Mucosa of rectum (tissue), 2 donors: ENCODE data around the gene XPO6.

Experiments used
- H3K27ac ChIP-seq, 2 donors: one replicate each; pipeline ENCODE4 v1.7.0; 2013; ENCODE audit warnings: inconsistent platforms in 2 of 2, low read depth in 2 of 2, low read length in 2 of 2
- H3K27me3 ChIP-seq, 2 donors: one replicate each; pipeline ENCODE4 v1.7.0; 2013; ENCODE audit warnings: low read length in 2 of 2; ENCODE audit not compliant: control insufficient read depth in 2 of 2, insufficient read depth in 2 of 2
- H3K36me3 ChIP-seq, 2 donors: one replicate each; pipeline ENCODE4 v1.7.0; 2013; ENCODE audit warnings: low read length in 2 of 2; ENCODE audit not compliant: control insufficient read depth in 2 of 2, insufficient read depth in 2 of 2
- H3K4me1 ChIP-seq, 2 donors: one replicate each; pipeline ENCODE4 v1.7.0; 2013; ENCODE audit warnings: low read length in 2 of 2, mild to moderate bottlenecking in 1 of 2; ENCODE audit not compliant: control insufficient read depth in 2 of 2, insufficient read depth in 2 of 2
- H3K4me3 ChIP-seq, 2 donors: one replicate each; pipeline ENCODE4 v1.7.0; 2013; ENCODE audit warnings: low read length in 2 of 2
- H3K9ac ChIP-seq, 2 donors: one replicate each; pipeline ENCODE4 v1.7.0; 2013; ENCODE audit warnings: low read length in 2 of 2, low read depth in 1 of 2, mild to moderate bottlenecking in 1 of 2
- H3K9me3 ChIP-seq, 2 donors: one replicate each; pipeline ENCODE4 v1.7.0; 2013; ENCODE audit warnings: low read length in 2 of 2; ENCODE audit not compliant: control insufficient read depth in 2 of 2
- donor health status: healthy.
- donor health status: Normal muscosa, but diverticular disease.

XPO6 gene

DNA sequence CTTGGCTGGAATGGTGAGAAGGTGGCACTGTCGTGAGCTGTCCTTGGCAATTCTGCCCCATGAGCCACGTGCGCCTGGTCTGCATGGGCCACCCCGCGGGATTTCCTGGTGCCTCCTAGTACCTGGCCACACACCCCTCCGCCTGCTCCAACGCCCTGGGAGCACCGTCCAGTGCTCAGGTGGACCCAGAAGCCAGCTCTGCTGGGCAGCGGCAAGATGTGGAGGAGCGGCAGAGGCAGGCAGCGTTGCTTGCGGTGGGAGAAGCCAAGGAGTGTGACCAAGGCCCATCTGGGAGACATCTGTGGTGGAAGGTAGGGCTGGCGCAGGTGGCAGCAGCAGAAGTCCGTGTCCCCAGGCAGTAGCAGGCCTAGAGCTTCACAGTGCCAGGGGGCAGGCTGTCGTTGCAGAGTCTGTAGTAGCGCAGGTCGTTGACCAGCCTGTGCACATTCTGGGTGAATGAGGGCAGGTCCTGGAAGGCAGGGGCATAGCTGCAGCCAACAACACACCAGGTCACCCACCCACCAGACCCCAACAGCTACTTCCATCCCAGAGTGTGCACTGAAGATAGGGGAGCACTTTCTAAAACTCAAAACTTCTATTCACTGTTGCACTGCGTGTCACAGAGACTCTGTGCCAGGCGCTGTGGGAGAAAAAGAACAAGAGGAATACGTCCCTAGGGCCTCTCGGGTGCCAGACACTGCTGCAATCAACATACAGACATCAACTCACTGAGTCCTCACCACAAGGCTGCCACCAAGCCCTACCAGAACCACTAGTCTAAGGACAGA lies 113.4 kb downstream of the XPO6 start:
- Histone ChIP-seq H3K4me1 (no peaks in the 10 kb centered on the region), H3K9ac (no peak overlapping the region), H3K27me3 (no peaks in the 10 kb centered on the region), H3K9me3 (no peaks in the 10 kb centered on the region), H3K36me3 (peaks cover 56 to 59% of the 10 kb centered on the region in 2 donors), H3K27ac (no peak overlapping the region), H3K4me3 (no peak overlapping the region)

DNA sequence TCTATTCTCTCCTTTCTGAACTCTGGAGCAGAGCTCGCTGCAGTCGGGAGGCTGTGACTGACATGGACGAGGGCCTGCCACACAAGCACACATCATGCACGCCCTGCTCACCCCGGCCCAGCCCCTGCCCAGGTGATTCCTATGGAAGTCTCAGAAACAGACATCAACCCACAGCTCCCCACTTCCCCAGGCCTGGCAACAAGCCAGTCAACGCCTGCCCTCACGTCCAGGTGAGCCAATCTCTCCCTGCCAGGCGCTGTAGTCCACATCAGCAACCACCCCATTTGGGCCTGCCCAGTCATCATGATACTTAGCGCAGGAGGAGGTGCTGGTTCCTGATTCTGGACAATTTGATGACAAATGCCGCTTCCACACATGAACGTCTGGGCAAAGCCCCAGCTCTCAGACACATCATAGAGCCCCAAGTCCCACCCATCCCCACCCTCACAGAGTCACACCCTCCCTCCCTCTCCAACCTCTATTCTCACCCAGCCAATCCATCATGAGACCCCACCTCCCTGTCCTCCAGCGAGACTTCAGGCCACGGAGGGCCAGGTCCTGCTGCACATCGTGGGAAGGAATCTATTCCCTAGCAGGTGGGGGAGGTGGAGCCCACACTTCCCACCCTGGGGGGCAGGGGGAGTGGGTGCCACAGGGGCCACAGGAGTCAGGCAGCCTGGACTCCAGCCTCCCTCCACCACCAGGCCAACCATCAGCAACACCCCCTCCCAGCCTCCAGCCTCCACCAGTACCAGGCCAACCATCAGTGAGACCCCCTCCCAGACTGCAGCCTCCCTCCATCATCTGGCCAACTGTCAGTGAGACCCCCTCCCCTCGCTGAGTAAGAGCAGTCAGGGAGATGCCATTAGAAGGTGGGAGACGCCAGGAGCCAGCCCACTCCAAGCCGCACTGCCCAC lies 114.5 kb downstream of the XPO6 start:
- no peak overlapping the region for H3K4me3 ChIP-seq
- no peaks in the 10 kb centered on the region for H3K9me3 ChIP-seq
- no peaks in the 10 kb centered on the region for H3K27me3 ChIP-seq
- no peak overlapping the region for H3K27ac ChIP-seq
- H3K9ac ChIP-seq: no peak overlapping the region
- H3K4me1 ChIP-seq: no peaks in the 10 kb centered on the region
- peaks cover 45 to 49% of the 10 kb centered on the region in 2 donors for H3K36me3 ChIP-seq

DNA sequence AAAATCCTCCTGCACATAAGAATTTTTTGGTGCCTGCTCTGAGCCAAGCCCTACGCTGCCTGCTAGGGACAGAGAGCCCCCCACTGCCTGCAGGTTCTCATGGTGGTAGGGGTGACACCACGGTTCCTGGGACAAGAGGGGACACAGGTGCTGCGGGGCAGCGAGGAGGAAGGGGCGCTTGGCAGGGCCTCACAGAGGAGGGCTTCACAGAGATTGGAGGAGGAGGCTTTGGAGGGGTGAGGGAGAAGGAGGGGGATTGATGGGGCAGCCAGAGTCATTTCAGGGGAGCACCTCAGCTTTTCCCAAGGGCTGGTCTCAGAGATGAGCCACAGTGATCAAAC lies 118.4 kb downstream of the XPO6 start:
- H3K4me3 ChIP-seq: no peak overlapping the region
- no peak overlapping the region for H3K9ac ChIP-seq
- H3K36me3 ChIP-seq: peaks cover 15 to 18% of the 10 kb centered on the region in 2 donors
- no peaks in the 10 kb centered on the region for H3K4me1 ChIP-seq
- no peaks in the 10 kb centered on the region for H3K27me3 ChIP-seq
- no peak overlapping the region for H3K27ac ChIP-seq
- no peaks in the 10 kb centered on the region for H3K9me3 ChIP-seq

DNA sequence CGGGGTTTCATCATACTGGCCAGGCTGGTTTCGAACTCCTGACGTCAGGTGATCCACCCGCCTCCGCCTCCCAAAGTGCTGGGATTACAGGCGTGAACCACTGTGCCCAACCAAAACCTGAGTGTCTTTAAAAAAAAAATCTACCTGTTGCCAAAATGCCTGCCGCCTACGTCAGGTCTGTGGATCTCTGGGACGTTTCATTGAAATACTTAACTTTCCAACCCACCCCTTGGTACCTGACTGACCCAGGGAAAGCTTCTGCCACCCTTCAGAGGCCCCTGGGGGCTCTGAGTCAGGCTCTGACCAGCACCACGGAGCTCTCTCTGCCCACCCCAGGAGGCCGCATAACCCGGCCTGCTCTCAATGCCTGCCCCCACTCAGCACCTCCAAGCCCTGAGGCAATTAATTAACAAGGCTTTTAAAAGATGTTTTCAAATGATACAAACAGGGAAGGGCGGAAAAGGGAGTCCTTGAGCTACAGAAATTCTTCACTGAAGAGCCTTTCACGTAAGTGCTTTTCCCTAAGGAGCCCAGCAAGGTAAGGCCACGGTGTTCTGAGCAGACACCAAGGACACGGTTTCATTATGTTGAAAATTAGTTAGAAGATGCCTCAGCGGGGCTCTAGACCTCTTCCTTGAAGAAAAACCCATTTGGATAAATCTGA lies 118.9 kb downstream of the XPO6 start:
- Histone ChIP-seq H3K27ac (no peak overlapping the region), H3K9ac (no peak overlapping the region), H3K4me3 (no peak overlapping the region), H3K27me3 (no peaks in the 10 kb centered on the region), H3K4me1 (no peaks in the 10 kb centered on the region), H3K9me3 (no peaks in the 10 kb centered on the region), H3K36me3 (peaks cover 10 to 13% of the 10 kb centered on the region in 2 donors)

DNA sequence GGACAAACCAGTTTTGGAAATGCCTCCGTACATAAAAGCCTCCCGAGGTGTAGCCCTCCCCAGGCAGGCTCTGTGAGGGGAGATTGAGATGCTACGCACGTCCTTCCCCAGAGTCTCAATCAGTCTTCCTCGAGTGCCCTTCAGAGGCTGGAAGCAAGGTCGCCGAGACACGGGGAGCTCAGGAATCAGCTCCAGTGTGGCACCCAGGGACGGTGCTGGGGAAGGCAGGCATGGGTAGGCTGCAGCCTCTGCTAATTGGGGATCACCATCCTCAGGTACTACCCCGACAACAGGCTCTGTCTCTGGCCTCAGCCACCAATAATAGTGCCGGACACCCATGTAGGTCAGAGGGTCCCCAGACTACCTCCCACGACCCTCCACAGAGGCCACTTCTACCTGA lies 120.1 kb downstream of the XPO6 start:
- Histone ChIP-seq H3K27ac (no peak overlapping the region), H3K4me3 (no peak overlapping the region), H3K9ac (no peak overlapping the region)

DNA sequence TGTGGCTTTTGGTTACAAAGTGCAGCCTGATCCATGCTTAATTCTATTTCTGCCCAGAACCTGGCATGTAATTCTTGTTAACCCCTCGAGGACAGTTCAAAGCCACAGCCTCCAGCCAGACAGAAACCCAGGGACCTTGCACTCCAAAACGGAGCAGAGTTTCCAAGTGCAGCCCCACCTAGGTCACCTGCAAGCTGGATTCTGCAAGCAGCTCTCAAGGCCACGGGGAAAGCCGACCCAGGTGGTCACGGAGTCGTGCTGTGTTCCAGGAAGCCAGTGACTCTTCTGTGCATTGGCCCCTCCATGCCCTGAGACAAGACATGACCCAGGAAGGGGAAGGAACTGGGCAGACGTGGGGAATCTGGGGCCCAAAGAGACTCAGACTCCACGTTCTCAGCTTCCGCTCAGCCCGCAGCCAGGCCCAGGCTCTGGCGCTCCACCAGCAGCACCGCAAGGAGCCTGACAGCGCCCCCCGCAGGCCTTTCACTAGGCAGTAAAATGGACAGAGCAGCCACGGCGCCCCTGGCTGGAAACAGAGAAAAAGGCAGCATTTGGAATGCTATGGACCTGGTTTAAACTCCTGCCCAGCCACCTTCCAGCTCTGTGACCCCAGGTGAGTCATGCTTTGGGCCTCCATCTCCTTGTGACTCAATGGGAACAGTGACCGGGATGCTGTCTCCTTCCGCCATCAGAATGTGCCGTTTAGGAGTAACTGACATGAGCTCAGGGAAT lies 121.0 kb downstream of the XPO6 start:
- H3K9ac ChIP-seq: no peak overlapping the region
- H3K27ac ChIP-seq: no peak overlapping the region
- H3K36me3 ChIP-seq: no peaks in the 10 kb centered on the region
- H3K9me3 ChIP-seq: no peaks in the 10 kb centered on the region
- H3K4me1 ChIP-seq: no peaks in the 10 kb centered on the region
- H3K4me3 ChIP-seq: no peak overlapping the region
- H3K27me3 ChIP-seq: no peaks in the 10 kb centered on the region

More for the DNA sequence above, 120.1 kb downstream of the XPO6 start:
- Histone ChIP-seq H3K4me1 (no peaks in the 10 kb centered on the region), H3K27me3 (no peaks in the 10 kb centered on the region), H3K9me3 (no peaks in the 10 kb centered on the region), H3K36me3 (peaks cover under 1 to 2% of the 10 kb centered on the region in 2 donors)

DNA sequence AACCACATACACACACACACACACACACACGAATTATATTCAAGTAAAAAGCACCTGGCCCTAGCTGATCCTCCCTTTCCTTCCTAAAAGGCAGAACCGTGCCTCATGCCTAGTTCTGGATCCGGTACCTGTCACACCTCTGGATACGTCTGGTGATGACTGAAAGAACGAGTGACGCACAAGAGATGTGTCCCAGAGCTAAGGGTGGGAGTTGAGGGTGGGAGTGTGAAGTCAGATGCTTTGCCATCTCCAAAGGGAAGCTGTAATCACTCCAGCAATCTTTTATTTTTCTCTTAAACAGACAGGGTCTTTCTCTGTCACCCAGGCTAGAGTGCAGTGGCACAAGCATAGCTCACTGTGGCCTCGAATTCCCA lies 121.8 kb downstream of the XPO6 start:
- Histone ChIP-seq H3K36me3 (no peaks in the 10 kb centered on the region), H3K4me3 (no peak overlapping the region), H3K9me3 (no peaks in the 10 kb centered on the region)

GRCh38 chr16:28089205-28089991 lies 122.4 kb downstream of the XPO6 start:
- H3K27ac ChIP-seq: no peak overlapping the region
- no peaks in the 10 kb centered on the region for H3K9me3 ChIP-seq

More for the DNA sequence above, 121.8 kb downstream of the XPO6 start:
- Histone ChIP-seq H3K9ac (no peak overlapping the region), H3K4me1 (no peaks in the 10 kb centered on the region), H3K27ac (no peak overlapping the region), H3K27me3 (no peaks in the 10 kb centered on the region)

GRCh38 chr16:28087675-28088300 lies 124.0 kb downstream of the XPO6 start:
- H3K27ac ChIP-seq: no peak overlapping the region
- no peaks in the 10 kb centered on the region for H3K9me3 ChIP-seq
- no peaks in the 10 kb centered on the region for H3K36me3 ChIP-seq
- H3K27me3 ChIP-seq: no peaks in the 10 kb centered on the region
- peaks cover 0 to 1% of the 10 kb centered on the region in 2 donors for H3K4me1 ChIP-seq
- no peak overlapping the region for H3K4me3 ChIP-seq
- no peak overlapping the region for H3K9ac ChIP-seq

More at GRCh38 chr16:28089205-28089991, 122.4 kb downstream of the XPO6 start:
- Histone ChIP-seq H3K27me3 (no peaks in the 10 kb centered on the region), H3K36me3 (no peaks in the 10 kb centered on the region), H3K4me3 (no peak overlapping the region), H3K9ac (no peak overlapping the region), H3K4me1 (no peaks in the 10 kb centered on the region)
